Left renal cortex interstitium (tissue), 4 donors: ENCODE measurements around the gene PIH1D1. TPM values are rescaled to one million over a fixed set of nuclear protein-coding genes. Genes with fewer than 3 reads are reported as not detected.

Experiments used
- DNase-seq, 4 donors: peaks; one replicate each; pipeline ENCODE4 v3.0.0-alpha.2; 2013; ENCODE audit warnings: low read depth in 4 of 4, low spot score in 2 of 4, missing footprints in 1 of 4
- polyA plus RNA-seq, 4 donors: library from polyadenylated mRNA; unstranded; fragments of 120-200 nt; gene quantifications; one replicate each; pipeline ENCODE4 v1.2.1, GENCODE V29; 2013; ENCODE audit not compliant: insufficient read length in 4 of 4

Gene PIH1D1
- polyA plus RNA-seq, 4 donors, result 82.3 to 106 (median 94.2) TPM

DNA sequence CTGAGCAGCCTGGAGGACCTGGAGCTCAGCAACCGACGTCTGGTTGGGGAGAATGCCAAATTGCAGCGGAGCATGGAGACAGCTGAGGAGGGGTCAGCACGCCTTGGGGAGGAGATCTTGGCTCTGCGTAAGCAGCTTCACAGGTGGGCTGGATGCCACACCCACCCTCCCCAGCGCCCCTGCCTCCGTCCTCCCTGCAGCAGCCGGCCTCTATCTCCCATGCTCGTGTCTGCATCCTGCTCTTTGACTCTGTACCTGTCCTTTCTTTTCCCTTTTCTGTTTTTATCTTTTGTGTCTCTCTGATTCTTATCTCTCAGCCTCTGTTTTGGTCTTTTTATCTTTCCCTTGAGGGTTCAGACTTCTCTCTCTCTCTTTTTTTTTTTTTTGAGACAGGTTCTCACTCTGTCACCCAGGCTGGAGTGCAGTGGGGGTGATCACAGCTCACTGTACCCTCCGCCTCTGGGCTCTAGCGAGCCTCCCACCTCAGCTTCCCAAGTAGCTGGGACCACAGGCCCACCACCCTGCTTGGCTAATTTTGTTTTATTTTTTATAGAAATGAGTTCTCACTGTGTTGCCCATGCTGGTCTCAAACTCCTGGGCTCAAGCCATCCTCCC is 53.5 kb downstream of the PIH1D1 start:
- no peak for DNase-seq

GRCh38 chr19:49396738-49397505 is 54.7 kb downstream of the PIH1D1 start:
- no peak for DNase-seq

Other genes with a start within 250 kb of the PIH1D1 start
- gene SLC6A16, start 126.6 kb downstream of the PIH1D1 start, polyA plus RNA-seq, result 1 to 10 TPM; 1.8 to 6.5 (median 3.2) TPM
- 10 to 100 TPM; 36.2 to 40.7 (median 37.5) TPM for gene CD37, start 116.4 kb downstream of the PIH1D1 start, polyA plus RNA-seq
- 100 to 1,000 TPM in 2 of 4 donors, 10 to 100 TPM in 2; 88.4 to 122 (median 107) TPM for gene TEAD2, start 89.4 kb downstream of the PIH1D1 start, polyA plus RNA-seq
- 1 to 10 TPM; 4.5 to 6.4 (median 5.8) TPM for gene DKKL1, start 87.9 kb downstream of the PIH1D1 start, polyA plus RNA-seq
- gene KASH5, start 63.6 kb downstream of the PIH1D1 start, polyA plus RNA-seq, result under 1 TPM; 0.10 to 0.43 (median 0.22) TPM
- not detected for gene PTH2, start 28.4 kb downstream of the PIH1D1 start, polyA plus RNA-seq
- not detected for gene GFY, start 26.4 kb downstream of the PIH1D1 start, polyA plus RNA-seq
- gene SLC17A7, start 10.3 kb downstream of the PIH1D1 start, polyA plus RNA-seq, result under 1 TPM; 0.25 to 0.61 (median 0.45) TPM
- 10 to 100 TPM; 14.6 to 29.7 (median 25.2) TPM for gene ALDH16A1, start 1.4 kb upstream of the PIH1D1 start, polyA plus RNA-seq
- gene FLT3LG, start 22.4 kb upstream of the PIH1D1 start, polyA plus RNA-seq, result 1 to 10 TPM; 2.7 to 4.6 (median 4.1) TPM
- 1,000 to 10,000 TPM; 2,373 to 3,513 (median 2,918) TPM for gene RPL13A, start 35.8 kb upstream of the PIH1D1 start, polyA plus RNA-seq
- 1,000 to 10,000 TPM; 2,347 to 3,212 (median 2,796) TPM for gene RPS11, start 44.6 kb upstream of the PIH1D1 start, polyA plus RNA-seq
- 100 to 1,000 TPM; 235 to 340 (median 283) TPM for gene FCGRT, start 60.8 kb upstream of the PIH1D1 start, polyA plus RNA-seq
- gene RCN3, start 76.2 kb upstream of the PIH1D1 start, polyA plus RNA-seq, result 10 to 100 TPM; 13.2 to 27.9 (median 23.9) TPM
- gene NOSIP, start 128.7 kb upstream of the PIH1D1 start, polyA plus RNA-seq, result 10 to 100 TPM; 62.3 to 89.4 (median 68.5) TPM
- 10 to 100 TPM in 1 of 4 donors, 1 to 10 TPM in 3; 6.1 to 10.6 (median 7.1) TPM for gene PRRG2, start 129.5 kb upstream of the PIH1D1 start, polyA plus RNA-seq
- gene PRR12, start 139.4 kb upstream of the PIH1D1 start, polyA plus RNA-seq, result 10 to 100 TPM; 15.1 to 32.6 (median 26.6) TPM
- gene RRAS, start 188.3 kb upstream of the PIH1D1 start, polyA plus RNA-seq, result 10 to 100 TPM; 21.5 to 40.8 (median 26.9) TPM
- gene SCAF1, start 190.4 kb upstream of the PIH1D1 start, polyA plus RNA-seq, result 10 to 100 TPM; 25.0 to 50.3 (median 40.5) TPM
- 10 to 100 TPM; 34.9 to 76.8 (median 65.1) TPM for gene IRF3, start 214.0 kb upstream of the PIH1D1 start, polyA plus RNA-seq
- gene BCL2L12, start 214.1 kb upstream of the PIH1D1 start, polyA plus RNA-seq, result 10 to 100 TPM; 17.6 to 33.9 (median 31.0) TPM
- gene PRMT1, start 225.5 kb upstream of the PIH1D1 start, polyA plus RNA-seq, result 100 to 1,000 TPM; 192 to 264 (median 241) TPM
- gene ADM5, start 237.8 kb upstream of the PIH1D1 start, polyA plus RNA-seq, result 1 to 10 TPM in 2 of 4 donors, under 1 TPM in 2; 0.49 to 2.1 (median 1.5) TPM
- 10 to 100 TPM; 10.0 to 13.1 (median 11.3) TPM for gene CPT1C, start 239.3 kb upstream of the PIH1D1 start, polyA plus RNA-seq